Measurements from ENCODE around the gene ZNF280B.

DNA sequence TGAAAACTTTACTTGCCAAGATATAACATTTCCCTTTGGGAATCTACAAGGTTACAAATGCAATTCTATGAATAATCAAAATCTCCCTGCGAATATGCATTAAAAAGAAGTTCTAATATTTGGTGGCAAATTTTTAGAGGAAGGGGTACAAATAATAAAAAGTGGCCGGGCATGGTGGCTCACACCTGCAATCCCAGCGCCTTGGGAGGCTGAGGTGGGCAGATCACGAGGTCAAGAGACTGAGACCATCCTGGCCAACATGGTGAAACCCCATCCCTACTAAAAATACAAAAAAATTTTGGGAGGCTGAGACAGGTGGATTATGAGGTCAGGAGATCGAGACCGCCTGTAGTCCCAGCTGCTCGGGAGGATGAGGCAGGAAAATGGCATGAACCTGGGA, 47.0 kb downstream of the ZNF280B start:
- TF ChIP-seq, protein P1, sequence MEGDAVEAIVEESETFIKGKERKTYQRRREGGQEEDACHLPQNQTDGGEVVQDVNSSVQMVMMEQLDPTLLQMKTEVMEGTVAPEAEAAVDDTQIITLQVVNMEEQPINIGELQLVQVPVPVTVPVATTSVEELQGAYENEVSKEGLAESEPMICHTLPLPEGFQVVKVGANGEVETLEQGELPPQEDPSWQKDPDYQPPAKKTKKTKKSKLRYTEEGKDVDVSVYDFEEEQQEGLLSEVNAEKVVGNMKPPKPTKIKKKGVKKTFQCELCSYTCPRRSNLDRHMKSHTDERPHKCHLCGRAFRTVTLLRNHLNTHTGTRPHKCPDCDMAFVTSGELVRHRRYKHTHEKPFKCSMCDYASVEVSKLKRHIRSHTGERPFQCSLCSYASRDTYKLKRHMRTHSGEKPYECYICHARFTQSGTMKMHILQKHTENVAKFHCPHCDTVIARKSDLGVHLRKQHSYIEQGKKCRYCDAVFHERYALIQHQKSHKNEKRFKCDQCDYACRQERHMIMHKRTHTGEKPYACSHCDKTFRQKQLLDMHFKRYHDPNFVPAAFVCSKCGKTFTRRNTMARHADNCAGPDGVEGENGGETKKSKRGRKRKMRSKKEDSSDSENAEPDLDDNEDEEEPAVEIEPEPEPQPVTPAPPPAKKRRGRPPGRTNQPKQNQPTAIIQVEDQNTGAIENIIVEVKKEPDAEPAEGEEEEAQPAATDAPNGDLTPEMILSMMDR (IDR thresholded peaks at IDR 0.05; ENCODE audit: insufficient read depth, low read depth, low read length), result no peak
- TF ChIP-seq EZH2 (IDR thresholded peaks at IDR 0.05; ENCODE audit: insufficient read depth, low read length), result no peak

Data from astrocyte (in vitro differentiated cells and primary cell).